Measurements from ENCODE around the gene DOP1A.

Gene DOP1A

DNA sequence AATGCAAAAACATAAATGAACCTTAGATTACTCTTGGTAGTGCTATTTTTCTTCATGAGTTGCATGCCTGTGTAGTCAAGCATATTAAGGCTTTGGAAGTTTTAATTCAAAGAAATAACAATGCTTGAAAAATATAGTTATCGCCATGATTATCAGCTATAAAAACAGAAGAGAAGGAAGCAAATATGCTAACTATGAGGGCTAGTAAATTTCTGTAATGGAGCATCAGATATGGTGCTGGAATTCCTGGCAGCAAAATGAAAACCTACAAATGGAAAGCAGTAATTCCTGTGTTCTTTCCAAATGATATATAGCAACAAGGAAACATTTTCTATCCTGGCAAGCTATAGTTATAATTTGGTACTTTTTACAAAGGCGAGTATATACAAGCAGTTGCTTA is 29.7 kb downstream of the DOP1A start:
- DNase-seq (ENCODE audit: insufficient read length, low spot score) (no peak), FAIRE-seq (no peak)
- TF ChIP-seq POLR2A (IDR thresholded peaks at IDR 0.05; ENCODE audit: low read depth, low read length): no peak

DNA sequence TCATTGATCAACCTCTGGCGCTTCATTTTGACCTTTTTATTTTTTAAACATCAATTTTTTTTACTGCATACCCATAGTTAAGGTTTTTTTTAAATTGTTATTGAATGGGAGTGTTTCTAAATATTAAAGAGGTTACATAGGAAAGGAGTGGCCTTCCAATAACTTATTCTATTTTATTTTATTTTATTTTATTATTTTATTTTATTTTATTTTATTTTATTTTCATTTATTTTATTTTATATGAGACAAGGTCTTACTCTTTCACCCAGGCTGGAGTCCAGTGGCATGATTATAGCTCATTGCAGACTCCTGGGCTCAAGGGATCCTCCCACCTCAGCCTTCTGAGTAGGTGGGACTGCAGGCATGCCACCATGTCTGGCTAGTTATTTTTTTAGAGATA is 30.2 kb downstream of the DOP1A start:
- FAIRE-seq: no peak
- no peak for TF ChIP-seq POLR2A (IDR thresholded peaks at IDR 0.05; ENCODE audit: low read depth, low read length)
- no peak for DNase-seq (ENCODE audit: insufficient read length, low spot score)

DNA sequence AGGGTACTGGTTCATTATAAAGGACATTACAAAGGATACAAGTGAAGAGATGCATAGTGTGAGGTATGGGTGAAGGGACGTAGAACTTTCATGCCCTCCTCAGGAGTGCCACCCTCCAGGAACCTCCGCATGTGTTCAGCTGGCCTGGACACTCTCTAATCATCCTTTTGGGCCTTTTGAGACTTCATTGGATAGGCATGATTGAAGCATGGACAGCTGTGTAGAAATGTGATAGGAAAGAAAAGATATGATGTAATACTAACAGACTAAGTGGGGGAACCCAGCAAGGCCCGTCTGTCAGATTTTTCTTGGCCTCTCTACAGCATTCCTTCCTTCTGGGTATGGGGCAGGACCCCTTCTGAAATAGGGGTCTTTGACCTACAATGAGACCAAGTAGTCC is 31.1 kb downstream of the DOP1A start:
- no peak for DNase-seq (ENCODE audit: insufficient read length, low spot score)
- no peak for TF ChIP-seq POLR2A (IDR thresholded peaks at IDR 0.05; ENCODE audit: low read depth, low read length)
- FAIRE-seq: no peak

DNA sequence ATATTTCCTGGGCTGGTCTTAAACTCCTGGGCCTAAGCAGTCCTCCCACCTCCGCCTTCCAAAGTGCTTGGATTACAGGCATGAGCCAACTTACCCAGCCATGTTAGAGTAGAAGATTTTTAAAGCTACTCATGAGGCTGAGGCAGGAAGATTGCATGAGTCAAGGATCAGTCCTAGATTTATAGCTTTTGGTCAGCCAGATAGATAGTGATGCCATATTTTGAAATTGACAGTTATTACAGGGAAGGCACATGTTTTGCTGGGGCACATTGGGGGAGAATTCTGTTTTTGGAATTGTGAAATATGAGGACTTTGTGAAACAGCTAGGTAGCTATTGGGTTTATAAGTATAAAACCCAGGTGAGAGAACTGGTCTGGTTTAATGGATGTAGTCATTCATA is 40.9 kb downstream of the DOP1A start:
- FAIRE-seq (no peak), DNase-seq (ENCODE audit: insufficient read length, low spot score) (no peak)
- TF ChIP-seq POLR2A (IDR thresholded peaks at IDR 0.05; ENCODE audit: low read depth, low read length): no peak

DNA sequence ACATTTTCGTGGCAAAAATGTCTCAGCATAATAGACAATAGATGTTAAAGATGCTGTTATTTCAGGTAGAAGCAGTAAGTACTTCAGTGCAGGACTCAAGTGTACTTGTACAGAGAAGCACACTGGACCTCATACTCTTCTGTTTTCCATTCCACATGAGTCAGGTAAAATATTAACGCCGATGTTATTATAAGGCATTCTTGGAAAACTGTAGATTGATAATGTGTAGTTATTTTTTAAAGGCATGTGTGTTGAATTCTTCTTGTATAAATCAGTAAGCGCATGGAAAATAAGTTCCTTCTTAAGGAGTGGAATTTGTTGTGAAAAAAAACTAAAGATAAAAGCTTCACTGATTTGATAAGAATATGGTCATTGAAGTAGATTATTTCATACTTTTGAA is 45.8 kb downstream of the DOP1A start:
- no peak for FAIRE-seq

DNA sequence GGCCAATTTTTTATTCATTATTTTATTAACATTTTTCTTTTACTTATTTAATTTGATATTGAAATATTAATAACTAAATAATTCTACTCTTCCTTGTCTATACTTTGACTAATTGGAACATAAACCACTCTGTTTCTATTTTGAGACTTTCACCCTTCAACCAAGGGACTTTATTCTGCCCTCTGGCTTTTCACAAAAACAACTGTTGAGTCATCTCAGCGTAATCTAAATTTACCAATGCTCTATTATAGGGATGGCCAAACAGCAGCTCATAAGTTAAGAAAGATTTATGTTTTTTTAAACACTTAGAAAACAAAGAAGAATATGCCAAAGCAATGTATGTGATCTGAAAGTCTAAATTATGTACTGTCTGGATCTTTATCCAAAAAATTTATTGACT is 46.7 kb downstream of the DOP1A start:
- FAIRE-seq (no peak), DNase-seq (ENCODE audit: insufficient read length, low spot score) (no peak)
- no peak for TF ChIP-seq POLR2A (IDR thresholded peaks at IDR 0.05; ENCODE audit: low read depth, low read length)

More for the DNA sequence above, 45.8 kb downstream of the DOP1A start:
- no peak for DNase-seq (ENCODE audit: insufficient read length, low spot score)
- no peak for TF ChIP-seq POLR2A (IDR thresholded peaks at IDR 0.05; ENCODE audit: low read depth, low read length)

DNA sequence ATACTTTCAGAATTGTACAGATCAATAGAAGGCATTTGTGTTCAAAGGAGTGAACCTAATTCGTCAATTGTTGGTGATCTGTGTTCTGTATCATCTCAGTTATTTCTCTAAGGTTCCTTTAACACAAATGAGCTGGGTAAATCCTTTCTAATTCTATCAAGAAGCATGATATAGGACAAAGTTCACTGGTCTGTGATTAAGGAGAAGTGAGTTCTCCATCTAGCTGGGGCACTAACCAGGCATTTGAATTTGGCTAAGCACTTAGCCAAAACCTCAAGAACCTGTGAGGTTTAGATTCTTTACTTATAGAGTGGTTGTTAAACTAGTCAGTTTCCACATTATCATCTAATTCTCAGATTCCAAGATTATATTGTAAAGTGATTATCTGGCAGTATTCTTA is 50.3 kb downstream of the DOP1A start:
- TF ChIP-seq POLR2A (IDR thresholded peaks at IDR 0.05; ENCODE audit: low read depth, low read length): no peak
- no peak for FAIRE-seq

DNA sequence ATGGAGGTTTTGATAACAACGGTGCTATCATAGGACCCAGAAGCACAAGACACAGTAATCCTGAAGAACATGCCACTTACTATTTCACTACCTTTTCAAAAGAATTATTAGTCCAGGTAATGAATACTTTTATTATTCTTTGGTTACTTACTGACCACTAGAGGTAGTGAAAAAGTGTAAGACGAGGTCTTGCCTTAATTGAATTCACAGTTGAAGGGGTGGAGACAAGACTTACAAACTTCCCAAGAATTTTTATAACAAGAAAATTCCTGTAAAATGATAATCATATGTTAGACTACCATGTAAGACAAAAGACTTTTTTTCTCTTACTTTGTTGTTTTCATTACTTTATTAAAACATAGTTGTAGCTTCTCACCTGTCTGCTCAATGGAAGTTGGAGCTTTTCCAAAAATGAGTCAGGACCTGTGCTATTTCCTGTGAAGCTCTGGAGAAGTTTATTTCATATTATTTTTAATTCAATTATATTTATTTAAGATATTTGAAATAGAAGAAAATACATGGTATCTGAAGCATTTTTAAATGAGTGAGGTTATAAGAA is 52.4 kb downstream of the DOP1A start:
- FAIRE-seq: peak; percentile 45
- DNase-seq (ENCODE audit: insufficient read length, low spot score): no peak
- TF ChIP-seq POLR2A (IDR thresholded peaks at IDR 0.05; ENCODE audit: low read depth, low read length): no peak

More for the DNA sequence above, 50.3 kb downstream of the DOP1A start:
- DNase-seq (ENCODE audit: insufficient read length, low spot score): no peak

DNA sequence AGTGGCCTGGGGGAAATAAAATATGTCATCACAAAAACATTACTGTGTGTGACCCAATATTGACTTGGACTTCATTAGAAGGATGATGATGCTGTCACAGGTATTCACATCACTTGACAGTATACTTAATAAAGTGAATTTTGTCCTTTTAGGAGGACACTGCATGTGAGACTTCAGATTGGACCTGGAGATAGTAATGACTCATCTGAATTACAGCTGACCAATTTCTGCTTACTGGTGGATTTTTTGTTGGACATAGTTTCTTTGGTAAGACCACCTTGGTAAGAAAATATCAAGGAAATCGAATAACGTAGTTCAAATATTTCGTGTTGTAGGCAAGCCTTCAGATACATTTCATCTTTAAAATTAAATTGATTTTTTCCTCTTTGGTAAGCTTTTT is 57.1 kb downstream of the DOP1A start:
- no peak for TF ChIP-seq POLR2A (IDR thresholded peaks at IDR 0.05; ENCODE audit: low read depth, low read length)
- FAIRE-seq: no peak
- no peak for DNase-seq (ENCODE audit: insufficient read length, low spot score)

DNA sequence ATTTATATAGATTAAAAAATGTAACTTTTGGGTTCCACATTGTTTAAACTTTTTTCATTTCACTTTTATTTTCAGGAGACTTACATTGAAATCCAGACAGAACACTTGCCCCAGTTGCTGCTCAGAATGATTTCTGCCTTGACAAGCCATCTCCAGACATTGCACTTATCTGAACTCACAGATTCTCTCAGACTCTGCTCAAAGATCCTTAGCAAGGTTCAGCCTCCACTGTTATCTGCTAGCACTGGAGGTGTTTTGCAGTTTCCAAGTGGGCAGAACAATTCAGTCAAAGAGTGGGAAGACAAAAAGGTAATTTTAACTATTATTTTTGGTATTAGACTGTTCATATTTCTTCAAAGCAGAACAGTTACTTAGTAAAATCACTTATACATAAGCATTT is 58.0 kb downstream of the DOP1A start:
- no peak for FAIRE-seq
- no peak for TF ChIP-seq POLR2A (IDR thresholded peaks at IDR 0.05; ENCODE audit: low read depth, low read length)
- DNase-seq (ENCODE audit: insufficient read length, low spot score): no peak

DNA sequence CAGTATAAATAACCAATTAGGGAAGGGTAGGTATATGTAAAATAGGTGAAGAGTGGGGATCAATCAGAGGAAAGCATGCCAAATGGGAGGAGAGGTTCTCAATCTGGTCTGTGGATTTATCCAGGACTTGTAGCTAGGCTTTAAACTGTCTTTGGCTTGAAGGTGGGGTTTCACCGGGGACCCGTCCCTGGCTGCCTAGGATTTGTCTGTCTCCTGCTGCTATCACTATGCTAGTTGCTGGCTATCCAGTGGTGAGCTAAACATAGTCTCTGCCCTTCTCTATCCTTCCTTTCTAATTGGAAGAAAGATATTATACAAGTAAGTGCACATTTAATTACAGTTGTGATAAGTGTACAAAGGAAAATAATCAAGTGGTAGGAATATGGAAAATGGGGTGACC is 58.8 kb downstream of the DOP1A start:
- TF ChIP-seq POLR2A (IDR thresholded peaks at IDR 0.05; ENCODE audit: low read depth, low read length): no peak
- DNase-seq (ENCODE audit: insufficient read length, low spot score): no peak

DNA sequence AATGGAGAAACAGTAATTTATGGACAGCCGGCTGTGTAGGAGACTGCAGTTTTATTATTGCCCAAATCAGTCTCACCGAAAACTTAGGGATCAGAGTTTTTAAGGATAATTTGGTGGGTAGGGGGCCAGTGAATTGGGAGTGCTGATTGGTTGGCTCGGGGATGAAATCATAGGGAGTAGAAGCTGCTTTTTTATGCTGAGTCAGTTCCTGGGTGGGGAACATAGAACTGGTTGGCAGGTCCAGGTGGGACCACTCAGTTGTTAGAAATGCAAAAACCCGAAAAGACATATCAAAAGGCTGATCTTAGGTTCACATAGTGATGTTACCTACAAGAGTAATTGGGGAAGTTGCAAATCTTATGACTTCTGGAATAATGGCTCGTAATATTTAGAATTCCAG is 59.3 kb downstream of the DOP1A start:
- no peak for FAIRE-seq
- TF ChIP-seq POLR2A (IDR thresholded peaks at IDR 0.05; ENCODE audit: low read depth, low read length): no peak
- DNase-seq (ENCODE audit: insufficient read length, low spot score): no peak

More for the DNA sequence above, 58.8 kb downstream of the DOP1A start:
- FAIRE-seq: no peak

DNA sequence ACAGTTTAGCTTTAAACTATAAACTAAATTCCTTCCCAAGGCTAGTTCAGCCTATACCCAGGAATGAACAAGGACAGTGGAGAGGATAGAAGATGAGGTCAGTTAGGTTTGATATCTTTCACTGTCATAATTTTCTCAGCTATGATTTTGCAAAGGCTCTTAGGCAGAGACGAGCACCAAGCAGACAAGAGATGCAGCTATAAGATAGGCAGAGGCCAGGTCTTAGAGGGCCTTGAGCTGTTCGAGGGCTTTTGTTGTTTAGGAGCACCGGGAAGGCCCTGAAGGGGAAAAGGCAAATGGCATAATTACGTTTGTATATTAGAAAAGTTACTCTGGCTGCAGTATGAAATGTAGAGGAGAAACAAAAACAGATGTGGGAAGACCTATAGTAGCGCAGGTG is 59.8 kb downstream of the DOP1A start:
- TF ChIP-seq POLR2A (IDR thresholded peaks at IDR 0.05; ENCODE audit: low read depth, low read length): no peak
- no peak for FAIRE-seq
- no peak for DNase-seq (ENCODE audit: insufficient read length, low spot score)

DNA sequence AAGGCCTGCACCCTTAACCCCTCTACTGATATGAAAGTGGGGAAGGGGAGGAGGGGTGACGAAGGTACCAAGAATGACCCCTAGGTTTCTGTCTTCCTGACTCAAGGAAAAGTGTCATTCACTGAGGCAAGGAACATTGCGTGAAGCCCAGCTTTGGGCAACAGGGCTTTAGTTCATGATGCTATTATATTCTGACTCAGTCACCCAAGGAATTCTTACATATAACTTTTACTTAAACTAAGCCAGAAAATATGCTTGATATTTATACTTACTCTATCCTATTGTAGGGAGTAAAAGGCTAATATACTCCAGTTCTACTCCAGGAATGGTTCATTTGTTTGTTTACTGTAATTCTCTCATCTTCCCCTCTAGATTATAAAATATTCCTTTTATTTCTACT is 60.5 kb downstream of the DOP1A start:
- FAIRE-seq (no peak), DNase-seq (ENCODE audit: insufficient read length, low spot score) (no peak)
- TF ChIP-seq POLR2A (IDR thresholded peaks at IDR 0.05; ENCODE audit: low read depth, low read length): no peak

DNA sequence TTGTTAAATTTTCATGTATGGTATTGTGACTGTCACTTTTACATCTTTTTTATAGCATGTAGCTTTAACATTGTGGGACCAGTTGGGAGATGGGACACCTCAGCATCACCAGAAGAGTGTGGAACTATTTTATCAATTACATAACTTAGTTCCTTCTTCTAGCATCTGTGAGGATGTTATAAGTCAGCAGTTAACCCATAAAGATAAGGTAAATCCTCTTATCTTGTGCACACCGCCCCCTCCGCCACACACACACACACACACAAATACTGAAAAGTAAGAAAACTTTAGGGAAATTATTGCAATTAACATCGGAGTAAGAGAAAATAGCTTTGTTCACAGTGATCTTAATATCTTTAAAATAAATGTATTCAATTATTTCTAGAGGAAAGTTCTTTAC is 64.7 kb downstream of the DOP1A start:
- FAIRE-seq (no peak), DNase-seq (ENCODE audit: insufficient read length, low spot score) (no peak)
- TF ChIP-seq POLR2A (IDR thresholded peaks at IDR 0.05; ENCODE audit: low read depth, low read length): no peak

Measured in H54 (cell line).